ENCODE data around the gene RPS27. TPM values are rescaled to one million over a fixed set of nuclear protein-coding genes. Genes with fewer than 3 reads are reported as not detected.

The RPS27 gene
- polyA plus RNA-seq, 1 donor from 2014 or later, result 2,235 TPM

- Histone ChIP-seq H3K9me2 (ENCODE audit: insufficient read depth, low read length) (no peaks in the 10 kb centered on the region), H3K79me2 (replicated peaks; ENCODE audit: insufficient read depth, low read length) (peaks cover 8% of the 10 kb centered on the region), H3K27ac (ENCODE audit: low read length) (no peak overlapping the region), H3K36me3 (ENCODE audit: insufficient read depth, low read length) (no peaks in the 10 kb centered on the region), H3K9me3 (ENCODE audit: low read length) (no peaks in the 10 kb centered on the region), H3K9ac (ENCODE audit: low read length) (no peak overlapping the region), H3K4me3 (ENCODE audit: low read length) (peak overlapping the region; percentile 91), H4K20me1 (ENCODE audit: insufficient read depth) (no peaks in the 10 kb centered on the region), H3K4me2 (ENCODE audit: low read length) (no peak overlapping the region), H3F3A (ENCODE audit: insufficient read depth, low read length, poor library complexity, severe bottlenecking) (peaks cover 4% of the 10 kb centered on the region), H3K27me3 (ENCODE audit: insufficient read depth, low read depth, low read length) (no peaks in the 10 kb centered on the region), H2AFZ (ENCODE audit: low read depth, low read length) (no peak overlapping the region)
- no peak for TF ChIP-seq TAF1 (IDR thresholded peaks at IDR 0.05; ENCODE audit: low read depth)
- TF ChIP-seq RAD21 (conservative IDR thresholded peaks at IDR 0.05), result no peak
- TF ChIP-seq SMC3 (conservative IDR thresholded peaks at IDR 0.05; ENCODE audit: poor library complexity), result no peak
- no peak for TF ChIP-seq EP300 (conservative IDR thresholded peaks at IDR 0.05; ENCODE audit: poor library complexity, severe bottlenecking)
- no peak for TF ChIP-seq REST (IDR thresholded peaks at IDR 0.05; ENCODE audit: borderline replicate concordance)
- no peak for TF ChIP-seq MXI1 (conservative IDR thresholded peaks at IDR 0.05; ENCODE audit: poor library complexity, severe bottlenecking)
- no peak for TF ChIP-seq POLR2AphosphoS5 (IDR thresholded peaks at IDR 0.05)
- TF ChIP-seq CTCF (IDR thresholded peaks at IDR 0.05; ENCODE audit: poor library complexity, severe bottlenecking), result no peak
- no peak for TF ChIP-seq EZH2 (IDR thresholded peaks at IDR 0.05; ENCODE audit: borderline replicate concordance, insufficient read depth, low read length, poor library complexity, severe bottlenecking)
These were observed 21.6 kb upstream of the RPS27 start for GRCh38 chr1:153968972-153969371.

- Histone ChIP-seq H3F3A (ENCODE audit: insufficient read depth, low read length, poor library complexity, severe bottlenecking) (peaks cover 4% of the 10 kb centered on the region), H3K9ac (ENCODE audit: low read length) (no peak overlapping the region), H3K27me3 (ENCODE audit: insufficient read depth, low read depth, low read length) (no peaks in the 10 kb centered on the region), H3K36me3 (ENCODE audit: insufficient read depth, low read length) (no peaks in the 10 kb centered on the region), H2AFZ (ENCODE audit: low read depth, low read length) (no peak overlapping the region), H3K4me2 (ENCODE audit: low read length) (no peak overlapping the region), H3K4me3 (ENCODE audit: low read length) (no peak overlapping the region), H3K9me3 (ENCODE audit: low read length) (no peaks in the 10 kb centered on the region), H3K27ac (ENCODE audit: low read length) (no peak overlapping the region), H3K79me2 (replicated peaks; ENCODE audit: insufficient read depth, low read length) (no peaks in the 10 kb centered on the region), H4K20me1 (ENCODE audit: insufficient read depth) (no peaks in the 10 kb centered on the region), H3K9me2 (ENCODE audit: insufficient read depth, low read length) (no peaks in the 10 kb centered on the region)
- TF ChIP-seq REST (IDR thresholded peaks at IDR 0.05; ENCODE audit: borderline replicate concordance), result no peak
These were observed 20.2 kb upstream of the RPS27 start for GRCh38 chr1:153970346-153970745.

Measured in neural cell (in vitro differentiated cells).